K562 (cell line): ENCODE results near the gene BTF3L4. TPM values are rescaled to one million over a fixed set of nuclear protein-coding genes. Genes with fewer than 3 reads are reported as not detected.

Source experiments
- AFF4 ChIP-seq: sonication (generic); formaldehyde crosslinking; IDR thresholded peaks from 2 replicates; pipeline ENCODE4 v1.8.0; 2023; ENCODE audit warnings: mild to moderate bottlenecking, missing genetic modification reagents
- CBFA2T3 ChIP-seq: fragments of 450-650 bp; IDR thresholded peaks from 2 replicates; pipeline ENCODE4 v1.6.1; 2017
- CEBPG ChIP-seq, 3 experiments: fragments of 200-800 bp in 1 of 3; sonication (Bioruptor generic) in 1 of 3; sonication (generic) in 1 of 3; formaldehyde crosslinking in 1 of 3; IDR thresholded peaks in 2 of 3; conservative IDR thresholded peaks in 1 of 3; 2 replicates each; pipeline versions ENCODE4 v1.6.1 to v1.8.0; 2016 to 2022; ENCODE audit warnings: missing compliant biosample characterization in 2 of 3, missing genetic modification characterization in 2 of 3, mild to moderate bottlenecking in 1 of 3, missing genetic modification reagents in 1 of 3
- FOXO4 ChIP-seq: fragments of 450-650 bp; formaldehyde crosslinking; IDR thresholded peaks from 2 replicates; pipeline ENCODE4 v1.4.0; 2020; ENCODE audit warnings: mild to moderate bottlenecking, moderate library complexity
- HLTF ChIP-seq: fragments of 450-650 bp; IDR thresholded peaks from 2 replicates; pipeline ENCODE4 v1.6.1; 2016
- MAFK ChIP-seq: IDR thresholded peaks from 2 replicates; pipeline ENCODE4 v1.6.1; 2011; ENCODE audit warnings: low read length, improper control_type of control experiment
- MCM7 ChIP-seq, 2 experiments: fragments of 450-650 bp; IDR thresholded peaks; 2 replicates each; pipeline ENCODE4 v1.6.1; 2016 to 2018
- MTA2 ChIP-seq: fragments of 450-650 bp; IDR thresholded peaks from 2 replicates; pipeline ENCODE4 v1.6.1; 2016; ENCODE audit warnings: low read depth
- MYBL2 ChIP-seq, 2 experiments: fragments of 450-650 bp in 1 of 2; sonication (generic) in 1 of 2; formaldehyde crosslinking in 1 of 2; IDR thresholded peaks; 2 replicates each; pipeline versions ENCODE4 v1.6.1 to v1.8.1; 2017 to 2022; ENCODE audit warnings: borderline replicate concordance in 1 of 2, inconsistent platforms in 1 of 2, low read depth in 1 of 2, mild to moderate bottlenecking in 1 of 2, missing genetic modification reagents in 1 of 2, moderate library complexity in 1 of 2
- NFXL1 ChIP-seq: fragments of 450-650 bp; formaldehyde crosslinking; IDR thresholded peaks from 2 replicates; pipeline ENCODE4 v1.4.0; 2021; ENCODE audit warnings: mild to moderate bottlenecking
- RFX5 ChIP-seq: IDR thresholded peaks from 2 replicates; pipeline ENCODE4 v1.6.1; 2011; ENCODE audit warnings: low read depth, mild to moderate bottlenecking, improper control_type of control experiment, low read length
- TGIF2 ChIP-seq: sonication (generic); formaldehyde crosslinking; IDR thresholded peaks from 2 replicates; pipeline ENCODE4 v1.8.1; 2022; ENCODE audit warnings: mild to moderate bottlenecking, missing genetic modification reagents, moderate library complexity
- ZFP1 ChIP-seq: fragments of 450-650 bp; formaldehyde crosslinking; IDR thresholded peaks from 2 replicates; pipeline ENCODE4 v1.4.0; 2020; ENCODE audit warnings: mild to moderate bottlenecking, mixed read lengths
- ZNF239 ChIP-seq: fragments of 250-450 bp; sonication (Bioruptor Pico); IDR thresholded peaks from 2 replicates; pipeline ENCODE4 v1.4.0; 2020; ENCODE audit warnings: mild to moderate bottlenecking
- ZNF717 ChIP-seq: fragments of 250-450 bp; sonication (Bioruptor Pico); IDR thresholded peaks from 2 replicates; pipeline ENCODE4 v1.5.0; 2021
- ZNF778 ChIP-seq: fragments of 450-650 bp; formaldehyde crosslinking; IDR thresholded peaks from 2 replicates; pipeline ENCODE4 v1.4.0; 2020; ENCODE audit warnings: mild to moderate bottlenecking, moderate library complexity
- polyA plus RNA-seq, 8 experiments: library from polyadenylated mRNA; depleted of rRNA in 4 of 8; stranded (reverse) in 5 of 8; unstranded in 3 of 8; fragments of >200 nt; fragmentation: Nextera tagmentation in 2 of 8; fragmentation: Illumina TruSeq in 1 of 8; extraction: Ambion mirVana in 2 of 8; extraction: Trizol in 1 of 8; gene quantifications; 2 replicates each; pipeline versions ENCODE4 v1.2.1 to v1.2.3, GENCODE V29; 2011 to 2014; ENCODE audit warnings: inconsistent platforms in 1 of 8, missing spikeins in 1 of 8
- total RNA-seq, 7 experiments: library from RNA; depleted of rRNA in 6 of 7; stranded (reverse); fragments of >200 nt in 6 of 7; fragmentation: Illumina TruSeq in 2 of 7; extraction: Trizol in 2 of 7; gene quantifications; 2 replicates each; pipeline versions ENCODE4 v1.2.1 to v1.2.3, GENCODE V29; 2011 to 2021; ENCODE audit warnings: low replicate concordance in 1 of 7
- TF ChIP-seq, protein P1 (sequence below), 2 experiments: fragments of 450-650 bp; IDR thresholded peaks; 2 replicates each; pipeline ENCODE4 v1.6.1; 2018; ENCODE audit warnings: mild to moderate bottlenecking in 2 of 2, low read depth in 1 of 2; ENCODE audit not compliant: partially characterized antibody in 2 of 2

The BTF3L4 gene
- total and polyA plus RNA-seq, 9 of the 15 experiments (the other 6 are each of a cell fraction or from before 2014, with no cell fraction given), result 40.1 to 106 (median 88.8) TPM

- TF ChIP-seq NFXL1 (CRISPR knock-in tag), result no peak
- TF ChIP-seq ZNF717, result no peak
- no peak for TF ChIP-seq CBFA2T3
- TF ChIP-seq ZFP1 (CRISPR knock-in tag), result no peak
- no peak for TF ChIP-seq MCM7 (IDR thresholded peaks at IDR 0.05)
- TF ChIP-seq RFX5, result no peak
- 0 out of 2 replicates have a peak, but pooled peaks have one; percentile 45 for TF ChIP-seq FOXO4 (CRISPR knock-in tag)
- no peak for TF ChIP-seq TGIF2 (CRISPR knock-in tag)
- peak; percentile 34; the same call in 1 of the 2 replicates for TF ChIP-seq ZNF239 (CRISPR knock-in tag)
- no peak for TF ChIP-seq MYBL2 (IDR thresholded peaks at IDR 0.05; ENCODE audit: low read depth)
- TF ChIP-seq MYBL2 (CRISPR knock-in tag; IDR thresholded peaks at IDR 0.05; ENCODE audit: borderline replicate concordance), result no peak
- TF ChIP-seq CEBPG (CRISPR knock-in tag; IDR thresholded peaks at IDR 0.05), result peak; percentile 67
- no peak for TF ChIP-seq CEBPG (tag; conservative IDR thresholded peaks at IDR 0.05 in 1 of 2, IDR thresholded peaks at IDR 0.05 in 1 of 2)
- no peak for TF ChIP-seq MTA2
- TF ChIP-seq, protein P1, sequence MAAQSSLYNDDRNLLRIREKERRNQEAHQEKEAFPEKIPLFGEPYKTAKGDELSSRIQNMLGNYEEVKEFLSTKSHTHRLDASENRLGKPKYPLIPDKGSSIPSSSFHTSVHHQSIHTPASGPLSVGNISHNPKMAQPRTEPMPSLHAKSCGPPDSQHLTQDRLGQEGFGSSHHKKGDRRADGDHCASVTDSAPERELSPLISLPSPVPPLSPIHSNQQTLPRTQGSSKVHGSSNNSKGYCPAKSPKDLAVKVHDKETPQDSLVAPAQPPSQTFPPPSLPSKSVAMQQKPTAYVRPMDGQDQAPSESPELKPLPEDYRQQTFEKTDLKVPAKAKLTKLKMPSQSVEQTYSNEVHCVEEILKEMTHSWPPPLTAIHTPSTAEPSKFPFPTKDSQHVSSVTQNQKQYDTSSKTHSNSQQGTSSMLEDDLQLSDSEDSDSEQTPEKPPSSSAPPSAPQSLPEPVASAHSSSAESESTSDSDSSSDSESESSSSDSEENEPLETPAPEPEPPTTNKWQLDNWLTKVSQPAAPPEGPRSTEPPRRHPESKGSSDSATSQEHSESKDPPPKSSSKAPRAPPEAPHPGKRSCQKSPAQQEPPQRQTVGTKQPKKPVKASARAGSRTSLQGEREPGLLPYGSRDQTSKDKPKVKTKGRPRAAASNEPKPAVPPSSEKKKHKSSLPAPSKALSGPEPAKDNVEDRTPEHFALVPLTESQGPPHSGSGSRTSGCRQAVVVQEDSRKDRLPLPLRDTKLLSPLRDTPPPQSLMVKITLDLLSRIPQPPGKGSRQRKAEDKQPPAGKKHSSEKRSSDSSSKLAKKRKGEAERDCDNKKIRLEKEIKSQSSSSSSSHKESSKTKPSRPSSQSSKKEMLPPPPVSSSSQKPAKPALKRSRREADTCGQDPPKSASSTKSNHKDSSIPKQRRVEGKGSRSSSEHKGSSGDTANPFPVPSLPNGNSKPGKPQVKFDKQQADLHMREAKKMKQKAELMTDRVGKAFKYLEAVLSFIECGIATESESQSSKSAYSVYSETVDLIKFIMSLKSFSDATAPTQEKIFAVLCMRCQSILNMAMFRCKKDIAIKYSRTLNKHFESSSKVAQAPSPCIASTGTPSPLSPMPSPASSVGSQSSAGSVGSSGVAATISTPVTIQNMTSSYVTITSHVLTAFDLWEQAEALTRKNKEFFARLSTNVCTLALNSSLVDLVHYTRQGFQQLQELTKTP (IDR thresholded peaks at IDR 0.05; ENCODE audit: low read depth in 1 of 2, partially characterized antibody in 2 of 2), result no peak
- TF ChIP-seq ZNF778, result no peak
- 0 out of 2 replicates have a peak, but pooled peaks have one; percentile 2 for TF ChIP-seq MAFK
- TF ChIP-seq AFF4 (CRISPR knock-in tag), result peak; percentile 93
- peak; percentile 75; the same call in 1 of the 2 replicates for TF ChIP-seq HLTF
Observed at GRCh38 chr1:52033190-52034049, 22.7 kb upstream of the BTF3L4 start, which contains the start of gene KTI12 (continued).
